NCI-H460 (cell line): ENCODE measurements around the gene CCL17. TPM values are rescaled to one million over a fixed set of nuclear protein-coding genes. Genes with fewer than 3 reads are reported as not detected.
"Not testable (repeated sequence)": the region's sequence is repeated elsewhere in the genome, so short reads cannot be mapped to it uniquely, and the experiment has no call there.

Experiments used
- DNase-seq: peaks from one replicate; pipeline ENCODE4 v3.0.0-alpha.2; 2016; ENCODE audit warnings: low read depth; ENCODE audit errors: extremely low read depth
- polyA plus RNA-seq: library from polyadenylated mRNA; depleted of rRNA; stranded (reverse); fragments of >200 nt; gene quantifications from 2 replicates; pipeline ENCODE4 v1.2.3, GENCODE V29; 2014; cell fraction: nucleus; rRNA removed
- total RNA-seq: library from RNA; depleted of rRNA; stranded (reverse); fragments of >200 nt; shearing (Covaris generic); gene quantifications from 2 replicates; pipeline ENCODE4 v1.2.3, GENCODE V29; 2014; rRNA removed

The CCL17 gene
- total RNA-seq: not detected in 2 replicates
- polyA plus RNA-seq: not detected in 2 replicates

GRCh38 chr16:57403965-57404817 is at the start of gene CCL17:
Gene CCL17 (plus strand): TSS chr16:57404767. CDS start chr16:57413933, 9,166 bp downstream.
- no peak for DNase-seq

GRCh38 chr16:57355898-57356414 is 48.6 kb upstream of the CCL17 start:
- DNase-seq: no peak

GRCh38 chr16:57356547-57356946 is 48.0 kb upstream of the CCL17 start:
- no peak for DNase-seq

- DNase-seq: no peak
These were observed 47.1 kb upstream of the CCL17 start for GRCh38 chr16:57357330-57358085.

GRCh38 chr16:57358086-57358420 is 46.5 kb upstream of the CCL17 start:
- DNase-seq: no peak

GRCh38 chr16:57358527-57359095 is 46.0 kb upstream of the CCL17 start, which contains the start of gene CCL22:
Gene CCL22 (plus strand): TSS chr16:57358783. CDS start chr16:57358817, 34 bp downstream.
- no peak for DNase-seq

- DNase-seq: no peak
These were observed 44.1 kb upstream of the CCL17 start for GRCh38 chr16:57360321-57360935.

GRCh38 chr16:57361404-57361803 is 43.2 kb upstream of the CCL17 start:
- no peak for DNase-seq

GRCh38 chr16:57364143-57364542 is 40.4 kb upstream of the CCL17 start:
- no peak for DNase-seq

GRCh38 chr16:57366544-57367040 is 38.0 kb upstream of the CCL17 start:
- DNase-seq: no peak

GRCh38 chr16:57367116-57367752 is 37.3 kb upstream of the CCL17 start:
- DNase-seq: no peak

- DNase-seq: no peak
These were observed 32.8 kb upstream of the CCL17 start for GRCh38 chr16:57371494-57372371.

- DNase-seq: no peak
These were observed 32.0 kb upstream of the CCL17 start, which contains the start of gene CX3CL1 for GRCh38 chr16:57372372-57373116. Gene CX3CL1 (plus strand): TSS chr16:57372490. CDS start chr16:57372569, 79 bp downstream.

- no peak for DNase-seq
These were observed 31.2 kb upstream of the CCL17 start for GRCh38 chr16:57373117-57373947.

GRCh38 chr16:57374067-57374534 is 30.5 kb upstream of the CCL17 start:
- no peak for DNase-seq

- DNase-seq: not testable (repeated sequence)
These were observed 29.6 kb upstream of the CCL17 start for GRCh38 chr16:57374925-57375465.

- no peak for DNase-seq
These were observed 28.2 kb upstream of the CCL17 start for GRCh38 chr16:57376313-57376818.
